ENCODE results near the gene SORBS2.

Gene SORBS2

GRCh38 chr4:185677637-185678314 lies 134.2 kb downstream of the SORBS2 start:
- no peak for DNase-seq (ENCODE audit: low spot score)

- DNase-seq (ENCODE audit: low spot score) = no peak
Observed at GRCh38 chr4:185672618-185673017, 139.4 kb downstream of the SORBS2 start.

- DNase-seq (ENCODE audit: low spot score) = no peak
Observed at GRCh38 chr4:185672151-185672550, 139.8 kb downstream of the SORBS2 start.

GRCh38 chr4:185671496-185671895 lies 140.5 kb downstream of the SORBS2 start:
- DNase-seq (ENCODE audit: low spot score) = no peak

GRCh38 chr4:185671066-185671465 lies 140.9 kb downstream of the SORBS2 start:
- DNase-seq (ENCODE audit: low spot score) = no peak

- DNase-seq (ENCODE audit: low spot score) = no peak
Observed at GRCh38 chr4:185669288-185669687, 142.7 kb downstream of the SORBS2 start.

GRCh38 chr4:185666156-185666555 lies 145.8 kb downstream of the SORBS2 start:
- no peak for DNase-seq (ENCODE audit: low spot score)

GRCh38 chr4:185665655-185666054 lies 146.3 kb downstream of the SORBS2 start:
- no peak for DNase-seq (ENCODE audit: low spot score)

GRCh38 chr4:185664481-185664880 lies 147.5 kb downstream of the SORBS2 start:
- no peak for DNase-seq (ENCODE audit: low spot score)

GRCh38 chr4:185662030-185662778 lies 149.8 kb downstream of the SORBS2 start:
- no peak for DNase-seq (ENCODE audit: low spot score)

GRCh38 chr4:185660340-185660739 lies 151.7 kb downstream of the SORBS2 start:
- no peak for DNase-seq (ENCODE audit: low spot score)

- DNase-seq (ENCODE audit: low spot score) = no peak
Observed at GRCh38 chr4:185657699-185658098, 154.3 kb downstream of the SORBS2 start.

GRCh38 chr4:185657183-185657582 lies 154.8 kb downstream of the SORBS2 start:
- no peak for DNase-seq (ENCODE audit: low spot score)

GRCh38 chr4:185656467-185656931 lies 155.5 kb downstream of the SORBS2 start:
- no peak for DNase-seq (ENCODE audit: low spot score)

- no peak for DNase-seq (ENCODE audit: low spot score)
Observed at GRCh38 chr4:185654965-185655554, 156.9 kb downstream of the SORBS2 start.

- no peak for DNase-seq (ENCODE audit: low spot score)
Observed at GRCh38 chr4:185654311-185654710, 157.7 kb downstream of the SORBS2 start.

- DNase-seq (ENCODE audit: low spot score) = no peak
Observed at GRCh38 chr4:185651851-185652250, 160.1 kb downstream of the SORBS2 start.

GRCh38 chr4:185651137-185651677 lies 160.8 kb downstream of the SORBS2 start:
- no peak for DNase-seq (ENCODE audit: low spot score)

- no peak for DNase-seq (ENCODE audit: low spot score)
Observed at GRCh38 chr4:185648631-185649030, 163.4 kb downstream of the SORBS2 start.

- DNase-seq (ENCODE audit: low spot score) = no peak
Observed at GRCh38 chr4:185645403-185645802, 166.6 kb downstream of the SORBS2 start.

- DNase-seq (ENCODE audit: low spot score) = no peak
Observed at GRCh38 chr4:185644408-185644807, 167.6 kb downstream of the SORBS2 start.

- DNase-seq (ENCODE audit: low spot score) = no peak
Observed at GRCh38 chr4:185642907-185643306, 169.1 kb downstream of the SORBS2 start.
